Fibroblast of lung (primary cell): ENCODE data around the gene F2RL3.

Experiments used
- CTCF ChIP-seq, 2 donors: IDR thresholded peaks in 1 of 2; conservative IDR thresholded peaks in 1 of 2; 1 replicate in 1 of 2; 2 replicates in 1 of 2; pipeline ENCODE4 v1.5.1; 2011 to 2012; ENCODE audit warnings: low read length in 2 of 2, control low read depth in 1 of 2, inconsistent platforms in 1 of 2, low read depth in 1 of 2, mild to moderate bottlenecking in 1 of 2
- EZH2 ChIP-seq: IDR thresholded peaks from 2 replicates; pipeline ENCODE4 v1.5.1; 2012; ENCODE audit warnings: low read length, control low read depth, mild to moderate bottlenecking; ENCODE audit errors: missing control alignments

DNA sequence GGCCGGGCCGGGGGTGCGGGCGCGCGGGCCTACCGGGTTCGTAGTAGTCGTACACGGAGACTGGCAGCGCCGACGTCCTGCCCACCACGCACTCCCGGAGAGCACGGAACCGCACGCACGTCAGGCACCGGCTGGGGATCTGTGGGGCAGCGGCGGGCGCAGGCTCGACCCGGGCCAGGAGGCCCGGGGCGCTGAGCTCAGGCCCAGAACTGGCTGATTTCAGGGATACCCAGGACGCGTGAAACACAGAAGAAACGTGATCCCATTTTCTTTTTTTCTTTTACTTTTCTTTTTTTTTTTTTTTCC, 9.0 kb downstream of the F2RL3 start:
- TF ChIP-seq CTCF (conservative IDR thresholded peaks at IDR 0.05 in 1 of 2, IDR thresholded peaks at IDR 0.05 in 1 of 2; ENCODE audit: low read depth in 1 of 2, low read length in 2 of 2) (no peak), EZH2 (no peak)
